CD1c-positive myeloid dendritic cell (primary cell): ENCODE results near the gene DDX11.
"Not testable (repeated sequence)": the region's sequence is repeated elsewhere in the genome, so short reads cannot be mapped to it uniquely, and the experiment has no call there.

Source experiments
- DNase-seq: peaks from one replicate; pipeline ENCODE4 v3.0.0-alpha.2; 2016; ENCODE audit errors: extremely low spot score

The DDX11 gene

DNA sequence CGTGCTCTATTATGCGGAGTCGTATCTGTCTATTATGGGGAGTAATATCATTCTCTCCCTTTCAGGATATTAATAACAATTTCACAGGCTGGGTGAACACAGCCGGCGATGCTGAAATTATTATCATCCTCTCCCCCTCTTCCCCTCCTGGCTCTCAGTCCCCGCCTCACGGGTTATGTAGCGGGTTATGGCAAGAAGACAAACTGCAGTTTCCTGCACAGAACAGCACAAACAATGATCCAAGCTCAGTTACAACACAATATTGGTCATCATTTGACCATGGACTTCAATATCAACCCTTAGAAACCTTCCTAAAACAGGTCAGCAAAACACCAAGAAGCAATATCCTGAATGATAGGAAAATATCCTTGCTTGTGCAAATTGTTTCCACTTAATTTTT lies 50.5 kb downstream of the DDX11 start:
- not testable (repeated sequence) for DNase-seq

- not testable (repeated sequence) for DNase-seq
Measured at GRCh38 chr12:31125171-31125570, 51.5 kb downstream of the DDX11 start.

DNA sequence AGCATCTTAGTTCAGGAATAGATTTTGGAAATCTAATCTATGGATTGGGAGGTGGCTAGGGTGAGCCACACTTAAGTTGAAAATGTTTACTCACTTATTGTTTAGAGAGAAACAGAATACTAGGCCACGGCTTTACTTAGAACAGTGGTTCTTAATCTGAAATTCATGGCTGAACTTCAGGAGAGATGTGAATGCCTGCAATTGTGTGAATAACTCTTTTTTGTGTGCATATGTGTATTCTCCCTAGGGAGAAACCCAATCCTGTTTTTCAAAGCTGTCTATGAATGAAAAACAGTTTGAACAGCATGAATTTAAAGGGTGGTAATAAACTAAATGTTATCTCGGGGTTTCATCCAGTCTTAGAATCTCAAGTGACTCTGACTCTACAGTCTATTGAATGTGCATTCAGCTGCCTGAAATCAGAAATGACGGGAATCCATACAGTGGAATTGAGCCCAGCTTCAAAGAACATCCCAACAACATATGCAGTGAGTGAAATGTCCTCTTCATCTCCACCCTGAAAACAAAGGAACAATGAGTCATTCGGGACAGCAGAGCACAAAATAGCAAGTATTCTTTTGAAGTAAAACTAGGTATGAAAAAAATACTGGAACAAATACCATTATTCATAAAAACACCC lies 53.7 kb downstream of the DDX11 start:
- not testable (repeated sequence) for DNase-seq

GRCh38 chr12:31136581-31136980 lies 62.9 kb downstream of the DDX11 start:
- not testable (repeated sequence) for DNase-seq

DNA sequence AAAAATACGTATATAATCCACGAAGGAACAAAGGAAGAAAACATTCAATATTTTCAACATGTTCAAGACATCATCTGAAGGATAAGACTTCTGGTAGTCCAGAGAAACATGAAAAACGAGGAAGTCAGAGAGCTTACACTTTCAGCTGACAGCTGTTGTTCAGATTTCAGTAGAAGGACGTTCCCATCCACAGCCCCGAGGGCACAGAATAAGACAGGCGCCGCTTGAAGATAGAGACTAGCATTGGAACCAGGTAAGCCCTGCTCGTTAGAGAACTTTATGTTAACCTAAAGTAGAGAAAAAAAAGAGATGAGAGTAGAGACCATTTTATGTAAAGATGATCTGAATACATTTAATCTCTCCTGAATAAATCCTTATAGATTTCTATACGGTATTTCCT lies 71.1 kb downstream of the DDX11 start:
- not testable (repeated sequence) for DNase-seq

DNA sequence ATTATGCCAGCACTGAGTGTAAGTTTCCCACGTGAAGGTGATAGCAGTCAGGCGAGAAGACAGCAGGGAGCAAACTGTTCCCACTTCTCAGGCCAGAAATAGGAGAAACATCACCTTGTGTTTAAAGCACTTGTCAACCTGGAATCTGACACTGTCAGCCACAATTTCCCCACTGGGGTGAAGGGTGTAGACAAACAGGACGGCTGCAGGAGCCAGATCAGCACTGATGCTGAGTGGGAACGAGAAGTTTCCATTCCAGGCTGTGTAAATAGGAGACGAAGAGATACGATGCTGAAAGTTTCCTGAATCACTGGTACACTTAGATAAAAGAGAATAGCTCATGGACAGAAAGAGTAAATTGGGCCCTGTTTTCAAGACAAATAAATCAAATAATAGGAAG lies 71.6 kb downstream of the DDX11 start:
- not testable (repeated sequence) for DNase-seq

- DNase-seq, result not testable (repeated sequence)
Measured at GRCh38 chr12:31147415-31147814, 73.8 kb downstream of the DDX11 start.

- not testable (repeated sequence) for DNase-seq
Measured at GRCh38 chr12:31150766-31151165, 77.1 kb downstream of the DDX11 start.
